B cell (primary cell): ENCODE results near the gene MAD1L1. TPM values are rescaled to one million over a fixed set of nuclear protein-coding genes. Genes with fewer than 3 reads are reported as not detected.

Experiments used
- ATAC-seq: fragments of 200-7000 bp; cut with Tn5 transposase; one replicate; pipeline ENCODE4 v1.10.0; 2021; ENCODE audit warnings: low read depth, mild to moderate bottlenecking, moderate number of reproducible peaks, moderate library complexity
- CTCF ChIA-PET: fragments of 350-600 bp; sonication (Branson Sonifier 250); formaldehyde crosslinking; loops from one replicate; lab custom pipeline; 2021; ENCODE audit warnings: antibody characterized with exemption, inconsistent platforms; lab: Charles Lee
- POLR2A ChIA-PET: fragments of 350-600 bp; sonication (Branson Sonifier 250); formaldehyde crosslinking; loops from one replicate; lab custom pipeline; 2021; ENCODE audit warnings: antibody characterized with exemption; lab: Charles Lee
- DNase-seq: peaks from one replicate; pipeline ENCODE4 v3.0.0; 2013
- H2AFZ ChIP-seq: 2 replicates; pipeline ENCODE4 v1.6.1; 2012; ENCODE audit warnings: mild to moderate bottlenecking, low read depth, low read length; ENCODE audit not compliant: insufficient read depth, poor library complexity, severe bottlenecking
- H3K27ac ChIP-seq, 2 donors: 1 replicate in 1 of 2; 2 replicates in 1 of 2; pipeline ENCODE4 v1.5.1; 2012 to 2013; ENCODE audit warnings: low read length in 2 of 2, mild to moderate bottlenecking in 2 of 2, moderate library complexity in 1 of 2
- H3K27me3 ChIP-seq, 4 experiments: fragments of 200-600 bp in 1 of 4; sonication (generic) in 1 of 4; replicated peaks in 1 of 4; 1 replicate in 2 of 4; 2 replicates in 2 of 4; pipeline versions ENCODE4 v1.6.1 to v1.7.0; 2013 to 2016; ENCODE audit warnings: low read length in 3 of 4, mild to moderate bottlenecking in 2 of 4, mixed read lengths in 1 of 4, moderate library complexity in 1 of 4; ENCODE audit not compliant: insufficient read depth in 4 of 4, control insufficient read depth in 3 of 4; ENCODE audit errors: control extremely low read depth in 1 of 4
- H3K36me3 ChIP-seq, 2 experiments: replicated peaks in 1 of 2; 1 replicate in 1 of 2; 2 replicates in 1 of 2; pipeline versions ENCODE4 v1.6.1 to v1.7.1; 2013; ENCODE audit warnings: low read length in 1 of 2; ENCODE audit not compliant: insufficient read depth in 2 of 2, control insufficient read depth in 1 of 2; ENCODE audit errors: control extremely low read depth in 1 of 2, extremely low read depth in 1 of 2
- H3K4me1 ChIP-seq, 2 donors: fragments of 200-600 bp in 1 of 2; sonication (generic) in 1 of 2; 1 replicate in 1 of 2; 2 replicates in 1 of 2; pipeline versions ENCODE4 v1.5.1 to v1.6.1; 2013 to 2017; ENCODE audit warnings: low read length in 2 of 2; ENCODE audit not compliant: control insufficient read depth in 2 of 2, insufficient read depth in 2 of 2
- H3K4me2 ChIP-seq: replicated peaks from 2 replicates; pipeline ENCODE3; 2012; ENCODE audit warnings: mild to moderate bottlenecking, low read depth, low read length; ENCODE audit not compliant: poor library complexity, severe bottlenecking
- H3K4me3 ChIP-seq, 5 experiments: fragments of 200-600 bp in 1 of 5; sonication (generic) in 1 of 5; 1 replicate in 3 of 5; 2 replicates in 2 of 5; pipeline versions ENCODE4 v1.5.1 to v1.7.0; 2011 to 2016; ENCODE audit warnings: low read length in 4 of 5, mild to moderate bottlenecking in 4 of 5, low read depth in 2 of 5, control low read depth in 1 of 5, moderate library complexity in 1 of 5; ENCODE audit not compliant: insufficient read depth in 1 of 5; ENCODE audit errors: control extremely low read depth in 1 of 5, extremely low read depth in 1 of 5
- H3K79me2 ChIP-seq: fragments of 200-600 bp; sonication (generic); one replicate; pipeline ENCODE4 v1.6.0; 2016; ENCODE audit warnings: low read length; ENCODE audit not compliant: control insufficient read depth, insufficient read depth
- H3K9ac ChIP-seq: fragments of 200-600 bp; sonication (generic); 2 replicates; pipeline ENCODE4 v1.6.1; 2017; ENCODE audit warnings: mild to moderate bottlenecking, low read length, moderate library complexity
- H3K9me3 ChIP-seq, 3 donors: one replicate each; pipeline versions ENCODE4 v1.6.1 to v1.7.1; 2013; ENCODE audit warnings: low read length in 2 of 3; ENCODE audit not compliant: control insufficient read depth in 2 of 3, insufficient read depth in 1 of 3; ENCODE audit errors: control extremely low read depth in 1 of 3
- H4K20me1 ChIP-seq: 2 replicates; pipeline ENCODE4 v1.6.0; 2012; ENCODE audit warnings: mild to moderate bottlenecking, low read length; ENCODE audit not compliant: insufficient read depth, control insufficient read depth, poor library complexity, severe bottlenecking
- H3K27ac Mint-ChIP-seq: one replicate; pipeline ENCODE4 v1.8.0; 2021; ENCODE audit warnings: mixed read lengths
- H3K27me3 Mint-ChIP-seq: one replicate; pipeline ENCODE4 v1.8.0; 2021; ENCODE audit warnings: mixed read lengths
- H3K4me1 Mint-ChIP-seq: one replicate; pipeline ENCODE4 v1.8.0; 2021; ENCODE audit warnings: mixed read lengths
- H3K4me3 Mint-ChIP-seq: one replicate; pipeline ENCODE4 v1.8.0; 2021; ENCODE audit warnings: mixed read lengths
- H3K9me3 Mint-ChIP-seq: one replicate; pipeline ENCODE4 v1.8.0; 2022; ENCODE audit warnings: mixed read lengths; ENCODE audit not compliant: insufficient read depth
- CTCF ChIP-seq: fragments of 200-600 bp; IDR thresholded peaks from one replicate; pipeline ENCODE4 v1.8.0; 2022; ENCODE audit warnings: antibody characterized with exemption, mild to moderate bottlenecking
- EZH2 ChIP-seq: IDR thresholded peaks from 2 replicates; pipeline ENCODE4 v1.6.1; 2012; ENCODE audit warnings: borderline replicate concordance, low read depth, mild to moderate bottlenecking, moderate library complexity, low read length; ENCODE audit not compliant: insufficient read depth, poor library complexity, severe bottlenecking
- WGBS: methylation state at CpG from one replicate; pipeline ENCODE4 v1.1.5; 2013; ENCODE audit warnings: missing lambda C conversion rate; ENCODE audit not compliant: insufficient coverage; 5-methylcytosine and 5-hydroxymethylcytosine counted together
- intact Hi-C: fragments of 100-400 bp; cut with micrococcal nuclease; formaldehyde crosslinking; loops from one replicate; pipeline ENCODE4 v1.10.0; 2022
- polyA plus RNA-seq: library from polyadenylated mRNA; depleted of rRNA; stranded (reverse); fragments of >200 nt; gene quantifications from 2 replicates; pipeline ENCODE4 v1.2.3, GENCODE V29; 2012
- total RNA-seq, 2 donors: library from RNA; stranded (reverse); fragments of 120-200 nt in 1 of 2; gene quantifications; 1 replicate in 1 of 2; 2 replicates in 1 of 2; pipeline versions ENCODE4 v1.2.3 to v1.2.4, GENCODE V29; 2013 to 2022

The MAD1L1 gene
- total and polyA plus RNA-seq, 2 donors (not counting 1 experiment from before 2014, with no cell fraction given) = 86.7 to 110 TPM

GRCh38 chr7:1956611-1957470 lies 275.9 kb downstream of the MAD1L1 start:
- Histone ChIP-seq H3K9ac (no peak overlapping the region), H3K4me2 (no peak overlapping the region), H4K20me1 (no peaks in the 10 kb centered on the region), H3K27ac (no peak overlapping the region), H3K4me1 (no peaks in the 10 kb centered on the region), H3K79me2 (peaks cover 28% of the 10 kb centered on the region), H2AFZ (no peak overlapping the region), H3K4me3 (no peak overlapping the region), H3K27me3 (no peaks in the 10 kb centered on the region), H3K36me3 (peaks cover 0 to 9% of the 10 kb centered on the region in 2 experiments), H3K9me3 (peaks cover 0 to 3% (median 2%) of the 10 kb centered on the region in 3 donors)
- POLR2A ChIA-PET = no interaction called here
- H3K4me3 Mint-ChIP-seq = no peak overlapping the region
- no peak overlapping the region for H3K27ac Mint-ChIP-seq
- no peak for DNase-seq
- intact Hi-C loops = no loop called here
- WGBS = 96% methylated on average over 29 of the region's 30 CpGs
- H3K4me1 Mint-ChIP-seq = no peaks in the 10 kb centered on the region
- H3K27me3 Mint-ChIP-seq = no peaks in the 10 kb centered on the region
- TF ChIP-seq EZH2 = no peak
- no peak for ATAC-seq
- H3K9me3 Mint-ChIP-seq = peaks cover 6% of the 10 kb centered on the region
- CTCF ChIA-PET = no interaction called here

- Histone ChIP-seq H2AFZ (no peak overlapping the region), H3K9ac (no peak overlapping the region), H3K9me3 (no peaks in the 10 kb centered on the region), H3K27ac (no peak overlapping the region), H3K4me1 (peaks cover 1 to 6% of the 10 kb centered on the region in 2 donors), H3K4me3 (no peak overlapping the region), H3K79me2 (peaks cover 28% of the 10 kb centered on the region), H3K4me2 (no peak overlapping the region), H3K36me3 (peaks cover 0 to 9% of the 10 kb centered on the region in 2 experiments), H3K27me3 (no peaks in the 10 kb centered on the region), H4K20me1 (no peaks in the 10 kb centered on the region)
- intact Hi-C loops = no loop called here
- no peak for DNase-seq
- WGBS = 99% methylated on average over 8 of the region's 8 CpGs
- POLR2A ChIA-PET = no interaction called here
- peaks cover 2% of the 10 kb centered on the region for H3K9me3 Mint-ChIP-seq
- no peaks in the 10 kb centered on the region for H3K27me3 Mint-ChIP-seq
- ATAC-seq = no peak
- peaks cover 6% of the 10 kb centered on the region for H3K4me1 Mint-ChIP-seq
- TF ChIP-seq EZH2 (no peak), CTCF (no peak)
- no peak overlapping the region for H3K27ac Mint-ChIP-seq
- H3K4me3 Mint-ChIP-seq = no peak overlapping the region
- CTCF ChIA-PET = no interaction called here
Observed at GRCh38 chr7:1956141-1956540, 276.6 kb downstream of the MAD1L1 start.
